ENCODE measurements around the gene TIPIN.
"Not testable (repeated sequence)": the region's sequence is repeated elsewhere in the genome, so short reads cannot be mapped to it uniquely, and the experiment has no call there.

Gene TIPIN

GRCh38 chr15:66356077-66356358, 467 bp downstream of the TIPIN start:
- Histone ChIP-seq H3K36me3 (peaks cover 33% of the 10 kb centered on the region), H3K9me3 (no peaks in the 10 kb centered on the region), H4K20me1 (no peaks in the 10 kb centered on the region), H3K4me3 (peak overlapping the region; percentile 76), H3K27ac (peak overlapping the region; percentile 94), H3K4me1 (peaks cover 19% of the 10 kb centered on the region), H3K4me2 (peak overlapping the region; percentile 86), H3K27me3 (no peaks in the 10 kb centered on the region), H3K9ac (peak overlapping the region; percentile 94)
- no peak for TF ChIP-seq Cebpa-rat (IDR thresholded peaks at IDR 0.05)

DNA sequence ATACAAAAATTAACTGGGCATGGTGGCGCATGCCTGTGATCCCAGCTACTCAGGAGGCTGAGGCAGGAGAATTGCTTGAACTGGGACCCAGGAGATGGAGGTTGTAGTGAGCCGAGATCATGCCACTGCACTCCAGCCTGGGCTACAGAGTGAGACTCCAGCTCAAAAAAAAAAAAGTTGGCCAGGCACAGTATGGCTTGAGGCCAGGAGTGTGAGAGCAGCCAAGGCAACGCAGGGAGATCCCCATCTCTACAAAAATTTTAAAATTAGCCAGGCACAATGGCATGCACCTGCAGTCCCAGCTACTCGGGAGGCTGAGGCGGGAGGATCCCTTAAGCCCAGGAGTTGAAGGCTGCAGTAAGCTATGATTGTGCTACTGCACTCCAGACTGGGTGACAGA, 8.0 kb downstream of the TIPIN start:
- not testable (repeated sequence) for H3K27me3 ChIP-seq, H3K9ac ChIP-seq, H3K4me2 ChIP-seq, H3K27ac ChIP-seq, H4K20me1 ChIP-seq, H3K9me3 ChIP-seq, H3K4me3 ChIP-seq, H3K4me1 ChIP-seq
- H3K36me3 ChIP-seq, result peaks cover 98% of the 10 kb centered on the region

DNA sequence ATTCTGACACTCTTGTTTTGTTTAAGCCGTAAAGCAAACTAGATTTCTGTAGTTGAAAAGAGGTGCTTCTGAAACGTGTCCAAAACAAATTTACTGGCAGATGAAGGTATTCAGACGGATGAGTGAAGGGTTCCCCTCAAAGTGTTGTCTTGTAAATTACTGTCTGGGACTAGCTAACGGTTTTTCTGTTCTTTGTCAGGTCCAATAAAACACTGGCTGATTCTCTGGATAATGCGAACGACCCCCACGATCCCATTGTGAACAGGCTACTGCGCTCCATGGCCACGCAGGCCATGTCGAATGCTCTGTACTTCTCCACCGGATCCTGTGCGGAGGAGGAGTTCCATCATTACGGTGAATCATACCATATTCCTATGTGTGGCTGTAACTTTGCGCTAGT, 27.7 kb downstream of the TIPIN start:
- H3K36me3 ChIP-seq, result peaks cover 100% of the 10 kb centered on the region

DNA sequence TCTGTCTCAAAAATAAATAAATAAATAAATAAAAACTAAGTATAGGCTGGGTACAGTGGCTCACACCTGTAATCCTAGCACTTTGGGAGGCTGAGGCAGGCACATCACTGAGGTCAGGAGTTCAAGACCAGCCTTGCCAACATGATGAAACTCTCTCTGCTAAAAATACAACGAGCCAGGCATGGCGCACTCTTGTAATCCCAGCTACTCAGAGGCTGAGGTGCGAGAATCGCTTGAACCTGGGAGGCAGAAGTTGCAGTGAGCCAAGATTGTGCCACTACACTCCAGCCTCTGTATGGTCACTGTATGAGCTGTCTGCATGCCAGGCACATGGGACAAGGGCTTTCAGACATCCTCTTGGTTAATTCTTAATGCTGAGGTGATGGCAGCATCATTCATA, 28.7 kb downstream of the TIPIN start:
- Histone ChIP-seq H3K4me2 (no peak overlapping the region), H3K9me3 (no peaks in the 10 kb centered on the region), H3K27ac (no peak overlapping the region), H4K20me1 (no peaks in the 10 kb centered on the region), H3K36me3 (peaks cover 100% of the 10 kb centered on the region), H3K9ac (no peak overlapping the region), H3K4me1 (no peaks in the 10 kb centered on the region), H3K4me3 (no peak overlapping the region), H3K27me3 (no peaks in the 10 kb centered on the region)
- TF ChIP-seq Cebpa-rat (IDR thresholded peaks at IDR 0.05), result no peak

More for the DNA sequence above, 27.7 kb downstream of the TIPIN start:
- no peaks in the 10 kb centered on the region for H3K27me3 ChIP-seq
- no peaks in the 10 kb centered on the region for H4K20me1 ChIP-seq
- H3K9me3 ChIP-seq, result no peaks in the 10 kb centered on the region
- no peak overlapping the region for H3K27ac ChIP-seq
- H3K4me3 ChIP-seq, result no peak overlapping the region
- no peak for TF ChIP-seq Cebpa-rat (IDR thresholded peaks at IDR 0.05)
- no peak overlapping the region for H3K9ac ChIP-seq
- no peaks in the 10 kb centered on the region for H3K4me1 ChIP-seq
- H3K4me2 ChIP-seq, result no peak overlapping the region

DNA sequence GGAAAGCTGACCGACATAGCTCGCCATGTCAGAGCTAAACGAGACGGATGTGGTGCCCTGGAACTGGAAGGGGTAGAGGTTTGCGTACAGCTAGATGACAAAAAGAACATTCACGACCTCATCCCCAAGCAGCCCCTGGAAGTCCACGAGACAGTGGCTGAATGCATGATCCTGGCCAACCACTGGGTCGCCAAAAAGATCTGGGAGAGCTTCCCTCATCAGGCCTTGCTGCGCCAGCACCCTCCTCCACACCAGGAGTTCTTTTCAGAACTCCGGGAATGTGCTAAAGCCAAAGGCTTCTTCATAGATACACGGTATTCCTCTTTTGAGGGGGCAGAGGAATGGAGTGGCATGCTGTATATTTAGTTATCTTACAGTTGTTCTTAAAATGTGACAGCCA, 30.4 kb downstream of the TIPIN start:
- Histone ChIP-seq H3K27ac (no peak overlapping the region), H3K9ac (no peak overlapping the region), H3K4me3 (no peak overlapping the region), H3K9me3 (no peaks in the 10 kb centered on the region), H4K20me1 (no peaks in the 10 kb centered on the region), H3K36me3 (peaks cover 99% of the 10 kb centered on the region), H3K4me1 (no peaks in the 10 kb centered on the region), H3K27me3 (no peaks in the 10 kb centered on the region), H3K4me2 (no peak overlapping the region)
- TF ChIP-seq Cebpa-rat (IDR thresholded peaks at IDR 0.05), result no peak

DNA sequence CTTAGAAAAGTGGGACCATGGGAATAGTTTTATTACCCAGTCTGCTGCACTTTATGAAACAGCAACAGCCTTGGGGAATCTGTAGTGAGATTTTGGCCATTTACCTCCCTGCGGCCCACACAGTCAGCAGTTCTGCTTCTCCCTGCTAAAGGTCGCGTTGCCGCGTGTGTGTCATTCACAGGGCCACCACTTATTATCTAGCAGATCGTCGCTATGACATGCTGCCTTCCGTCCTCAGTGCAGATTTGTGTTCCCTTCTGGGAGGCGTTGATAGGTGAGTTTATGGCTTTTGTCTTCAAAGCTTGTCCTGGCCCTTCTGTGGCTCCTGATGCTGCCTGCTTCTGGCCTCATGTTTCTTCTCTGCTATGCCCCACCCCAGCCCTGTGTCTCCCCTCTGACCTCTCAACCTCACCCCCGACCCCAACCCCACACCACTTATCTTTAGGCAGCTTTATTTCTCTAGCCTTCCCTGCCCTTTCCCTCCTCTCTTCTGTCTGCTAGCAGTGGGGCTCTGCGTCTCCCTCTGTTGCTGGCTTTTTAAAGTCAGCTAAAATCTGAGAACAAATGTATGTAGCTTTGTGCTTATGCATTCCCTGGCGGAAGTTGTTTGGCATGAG, 33.1 kb downstream of the TIPIN start:
- H3K9me3 ChIP-seq, result no peaks in the 10 kb centered on the region
- H3K4me1 ChIP-seq, result no peaks in the 10 kb centered on the region
- H3K36me3 ChIP-seq, result peaks cover 99% of the 10 kb centered on the region
- no peak overlapping the region for H3K9ac ChIP-seq
- H4K20me1 ChIP-seq, result no peaks in the 10 kb centered on the region
- no peaks in the 10 kb centered on the region for H3K27me3 ChIP-seq
- H3K4me3 ChIP-seq, result no peak overlapping the region
- no peak overlapping the region for H3K27ac ChIP-seq
- TF ChIP-seq Cebpa-rat (IDR thresholded peaks at IDR 0.05), result no peak
- no peak overlapping the region for H3K4me2 ChIP-seq

DNA sequence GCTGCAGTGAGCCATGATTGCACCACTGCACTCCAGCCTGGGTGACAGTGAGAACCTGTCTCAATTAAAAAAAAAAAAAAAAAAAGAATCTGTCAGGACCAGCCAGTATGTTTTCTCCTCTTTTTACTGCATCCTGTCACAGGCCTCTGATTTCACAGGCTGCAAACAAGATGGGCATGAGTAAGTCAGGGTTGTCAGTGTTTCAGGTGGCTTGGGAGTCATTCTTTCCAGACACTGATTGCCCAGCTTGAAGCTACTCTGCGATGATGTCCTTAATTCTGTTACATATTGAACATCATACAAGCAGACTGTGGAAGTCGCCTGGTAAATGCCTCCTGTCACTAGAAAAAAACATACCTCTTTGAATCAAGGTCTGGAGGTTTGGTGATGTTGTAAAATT, 44.3 kb downstream of the TIPIN start:
- no peak for TF ChIP-seq Cebpa-rat (IDR thresholded peaks at IDR 0.05)
- H3K36me3 ChIP-seq, result peaks cover 98% of the 10 kb centered on the region
- H3K4me3 ChIP-seq, result no peak overlapping the region
- H3K27me3 ChIP-seq, result no peaks in the 10 kb centered on the region
- H3K4me1 ChIP-seq, result no peaks in the 10 kb centered on the region
- no peaks in the 10 kb centered on the region for H3K9me3 ChIP-seq
- H3K27ac ChIP-seq, result no peak overlapping the region
- H4K20me1 ChIP-seq, result no peaks in the 10 kb centered on the region
- H3K4me2 ChIP-seq, result no peak overlapping the region
- no peak overlapping the region for H3K9ac ChIP-seq

- Histone ChIP-seq H3K4me3 (no peak overlapping the region), H3K9ac (no peak overlapping the region), H3K27me3 (no peaks in the 10 kb centered on the region), H3K27ac (no peak overlapping the region), H3K4me1 (no peaks in the 10 kb centered on the region), H3K9me3 (no peaks in the 10 kb centered on the region), H3K4me2 (no peak overlapping the region), H3K36me3 (peaks cover 98% of the 10 kb centered on the region), H4K20me1 (no peaks in the 10 kb centered on the region)
- no peak for TF ChIP-seq Cebpa-rat (IDR thresholded peaks at IDR 0.05)
Observed at GRCh38 chr15:66310786-66311185, 45.7 kb downstream of the TIPIN start.

DNA sequence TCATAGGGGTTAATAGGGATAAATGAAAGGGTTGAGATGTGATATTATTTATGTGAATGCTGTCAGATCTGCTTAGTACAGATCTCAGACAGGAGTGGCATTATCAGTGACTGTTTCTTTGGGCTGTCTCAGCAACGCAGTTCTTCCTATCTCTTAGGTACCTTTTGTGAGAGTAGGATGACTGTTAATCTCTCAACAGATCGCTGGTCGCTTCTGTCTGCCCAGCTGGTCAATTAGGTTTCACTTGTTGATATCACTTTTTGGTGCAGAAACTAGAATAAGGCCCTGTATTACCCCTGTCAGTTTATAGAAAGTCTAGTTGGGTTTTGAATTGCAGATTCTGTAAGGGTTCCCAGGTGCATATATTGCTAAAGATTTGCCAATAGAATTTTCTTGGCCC, 46.7 kb downstream of the TIPIN start:
- H3K9ac ChIP-seq, result no peak overlapping the region
- no peaks in the 10 kb centered on the region for H4K20me1 ChIP-seq
- H3K27me3 ChIP-seq, result no peaks in the 10 kb centered on the region
- no peak for TF ChIP-seq Cebpa-rat (IDR thresholded peaks at IDR 0.05)
- H3K27ac ChIP-seq, result no peak overlapping the region
- peaks cover 5% of the 10 kb centered on the region for H3K4me1 ChIP-seq
- H3K36me3 ChIP-seq, result peaks cover 95% of the 10 kb centered on the region
- no peak overlapping the region for H3K4me3 ChIP-seq
- H3K9me3 ChIP-seq, result no peaks in the 10 kb centered on the region
- H3K4me2 ChIP-seq, result no peak overlapping the region

- Histone ChIP-seq H3K9me3 (no peaks in the 10 kb centered on the region), H3K9ac (no peak overlapping the region), H4K20me1 (no peaks in the 10 kb centered on the region), H3K4me2 (no peak overlapping the region), H3K27ac (no peak overlapping the region), H3K27me3 (no peaks in the 10 kb centered on the region), H3K4me3 (no peak overlapping the region), H3K36me3 (peaks cover 84% of the 10 kb centered on the region), H3K4me1 (peaks cover 11% of the 10 kb centered on the region)
- TF ChIP-seq Cebpa-rat (IDR thresholded peaks at IDR 0.05), result no peak
Observed at GRCh38 chr15:66308531-66308930, 48.0 kb downstream of the TIPIN start.

DNA sequence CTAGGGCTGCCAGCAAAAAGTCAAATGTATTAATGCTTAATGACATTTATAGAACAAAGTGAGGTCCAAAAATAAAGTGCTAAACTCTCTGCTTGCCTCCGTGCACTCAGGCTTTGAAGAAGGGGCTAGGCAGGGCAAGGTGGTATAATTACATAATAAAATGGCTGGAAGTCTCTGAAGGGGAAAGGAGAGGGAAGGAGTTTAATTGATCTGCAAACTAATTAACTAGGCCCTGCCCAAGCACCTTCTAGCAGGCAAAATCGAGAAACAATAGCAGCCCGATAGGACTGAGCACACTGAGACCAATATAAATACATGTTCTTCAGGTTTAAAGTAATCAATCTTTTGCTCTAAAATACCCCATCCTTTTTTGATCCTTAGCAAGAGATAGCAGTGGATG, 50.1 kb downstream of the TIPIN start:
- Histone ChIP-seq H3K4me2 (no peak overlapping the region), H3K27ac (no peak overlapping the region), H3K4me1 (peaks cover 11% of the 10 kb centered on the region), H3K9ac (no peak overlapping the region), H4K20me1 (peaks cover 7% of the 10 kb centered on the region; the same call in 1 of the 2 replicates), H3K9me3 (no peaks in the 10 kb centered on the region), H3K4me3 (no peak overlapping the region), H3K27me3 (no peaks in the 10 kb centered on the region), H3K36me3 (peaks cover 74% of the 10 kb centered on the region)
- TF ChIP-seq Cebpa-rat (IDR thresholded peaks at IDR 0.05), result no peak

DNA sequence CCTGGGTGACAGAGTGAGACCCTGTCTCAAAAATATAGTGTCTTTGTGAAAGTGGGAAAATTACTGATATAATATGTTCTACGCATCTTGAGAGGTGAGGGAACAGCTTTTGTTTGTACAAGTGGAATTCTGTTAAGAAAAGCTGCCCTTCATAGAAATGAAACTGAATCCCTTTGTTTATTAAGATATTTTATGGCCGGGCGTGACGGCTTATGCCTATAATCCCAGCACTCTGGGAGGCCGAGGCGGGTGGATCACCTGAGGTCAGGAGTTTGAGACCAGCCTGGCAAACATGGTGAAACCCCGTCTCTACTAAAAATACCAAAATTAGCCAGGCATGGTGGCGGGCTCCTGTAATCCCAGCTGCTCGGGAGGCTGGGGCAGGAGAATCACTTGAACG, 52.1 kb downstream of the TIPIN start:
- H3K4me2 ChIP-seq, result peak overlapping the region; percentile 17; the same call in 1 of the 2 replicates
- peaks cover 71% of the 10 kb centered on the region for H3K36me3 ChIP-seq
- peaks cover 11% of the 10 kb centered on the region for H3K4me1 ChIP-seq
- peaks cover 11% of the 10 kb centered on the region; the same call in 1 of the 2 replicates for H4K20me1 ChIP-seq
- not testable (repeated sequence) for H3K4me3 ChIP-seq, H3K9me3 ChIP-seq, H3K27ac ChIP-seq, H3K9ac ChIP-seq, H3K27me3 ChIP-seq
